GM03348 (cell line): Measurements from ENCODE around the gene SYPL2.

Source experiments
- DNase-seq: peaks from one replicate; pipeline ENCODE4 v3.0.0; 2012; ENCODE audit warnings: low spot score

The SYPL2 gene

GRCh38 chr1:109466452-109467300, at the start of gene SYPL2:
SYPL2 (plus strand) TSS chr1:109466546; CDS start chr1:109466844, 298 bp downstream.
- DNase-seq = peak; percentile 77

- DNase-seq = no peak
These were observed 42.8 kb upstream of the SYPL2 start for GRCh38 chr1:109423498-109423897.

GRCh38 chr1:109425391-109426280, 40.7 kb upstream of the SYPL2 start:
- DNase-seq = peak; percentile 58

- peak; percentile 98 for DNase-seq
These were observed 39.8 kb upstream of the SYPL2 start, which contains the start of gene PSMA5 for GRCh38 chr1:109426281-109427170. PSMA5 (minus strand) TSS chr1:109426448; CDS start chr1:109426330, 118 bp downstream.

GRCh38 chr1:109427171-109427467, 39.2 kb upstream of the SYPL2 start:
- no peak for DNase-seq

- peak; percentile 67 for DNase-seq
These were observed 34.0 kb upstream of the SYPL2 start for GRCh38 chr1:109432336-109432735.

- DNase-seq = no peak
These were observed 33.0 kb upstream of the SYPL2 start for GRCh38 chr1:109433322-109433721.

- no peak for DNase-seq
These were observed 31.9 kb upstream of the SYPL2 start for GRCh38 chr1:109434484-109434883.

- DNase-seq = peak; percentile 76
These were observed 27.5 kb upstream of the SYPL2 start for GRCh38 chr1:109438798-109439297.

DNA sequence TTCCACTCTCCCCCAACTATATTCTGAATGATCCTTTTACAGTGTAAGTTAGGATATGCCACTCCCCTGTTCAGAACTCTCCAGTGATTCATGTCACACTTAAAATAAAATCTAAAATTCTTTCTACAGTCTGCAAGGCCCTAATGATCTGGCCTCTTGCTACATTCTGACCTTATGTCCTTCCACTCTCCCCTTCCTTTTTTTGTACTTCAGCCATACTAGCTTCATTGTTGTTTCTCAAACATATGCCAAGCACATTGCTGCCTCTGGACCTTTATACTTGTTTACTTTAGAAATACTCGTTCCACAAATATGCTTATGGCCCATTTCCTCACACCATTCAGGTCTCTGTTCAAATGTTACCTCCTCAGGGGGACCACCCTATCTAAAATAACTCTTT, 25.3 kb upstream of the SYPL2 start:
- DNase-seq = peak; percentile 23

DNA sequence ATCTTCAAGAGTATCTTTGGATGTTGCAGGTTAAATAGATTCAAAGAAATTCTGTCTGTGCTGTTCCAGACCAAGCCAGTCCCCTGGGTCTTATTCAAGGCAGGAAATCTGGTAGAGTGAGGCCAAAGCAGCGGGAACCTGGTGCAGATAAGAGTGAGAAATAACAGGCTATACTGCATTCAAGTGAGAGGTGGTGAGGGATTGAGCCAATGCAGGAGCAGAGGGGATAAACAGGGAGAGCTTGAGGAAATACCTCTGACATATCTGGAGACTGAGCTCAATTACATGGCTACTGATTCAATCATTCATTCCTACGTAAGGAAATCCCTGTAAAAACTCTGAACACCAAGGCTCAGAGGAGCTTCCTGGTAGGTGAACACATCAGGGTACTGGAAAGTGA, 22.9 kb upstream of the SYPL2 start:
- no peak for DNase-seq

GRCh38 chr1:109444346-109444745, 22.0 kb upstream of the SYPL2 start:
- DNase-seq = no peak

DNA sequence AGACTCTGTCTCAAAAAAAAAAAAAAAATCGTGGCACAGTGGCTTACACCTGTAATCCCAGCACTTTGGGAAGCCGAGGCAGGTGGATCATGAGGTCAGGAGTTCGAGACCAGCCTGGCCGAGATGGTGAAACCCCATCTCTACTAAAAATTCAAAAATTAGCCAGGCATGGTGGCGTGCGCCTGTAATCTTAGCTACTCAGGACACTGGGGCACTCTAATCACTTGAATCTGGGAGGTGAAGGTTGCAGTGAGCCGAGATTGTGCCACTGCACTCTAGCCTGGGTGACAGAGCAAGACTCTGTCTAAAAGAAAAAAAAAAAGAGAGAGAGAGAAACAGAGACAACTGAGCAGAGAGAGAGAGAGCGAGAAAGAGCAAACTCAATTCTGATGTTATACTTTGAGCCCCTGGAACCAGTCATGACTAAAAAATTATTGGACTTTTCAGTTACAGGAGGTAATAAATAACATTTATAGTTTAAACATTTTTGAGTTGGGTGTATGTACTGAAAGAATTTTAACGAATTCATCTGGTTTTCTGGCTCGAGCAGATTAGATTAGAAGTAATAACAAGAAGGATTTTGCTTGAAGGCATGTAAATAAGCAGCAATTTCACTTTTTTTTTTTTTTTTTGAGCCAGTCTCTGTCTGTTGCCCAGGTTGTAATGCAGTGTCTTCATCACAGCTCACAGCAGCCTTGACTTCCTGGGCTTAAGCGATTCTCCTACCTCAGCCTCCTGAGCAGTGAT, 20.2 kb upstream of the SYPL2 start:
- DNase-seq = peak; percentile 44

DNA sequence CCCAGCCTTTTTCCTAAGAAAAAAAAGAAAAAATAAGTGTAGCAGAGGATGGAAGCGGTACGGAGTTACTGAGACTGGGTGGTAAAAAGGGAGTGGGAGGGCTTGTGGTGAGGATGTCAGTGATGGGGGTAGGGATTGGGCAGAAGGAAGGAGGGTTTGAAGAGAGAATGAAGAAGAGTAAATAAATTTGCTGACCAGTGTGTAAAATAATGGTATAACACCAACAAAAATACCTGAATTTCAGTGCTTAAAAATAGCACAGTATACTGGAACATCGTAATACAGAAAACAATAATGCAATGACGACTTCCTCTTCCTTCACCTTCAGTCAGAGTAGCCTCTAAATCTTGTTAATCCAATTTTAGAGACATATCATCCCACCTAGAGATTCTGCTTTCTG, 18.8 kb upstream of the SYPL2 start:
- DNase-seq = no peak

DNA sequence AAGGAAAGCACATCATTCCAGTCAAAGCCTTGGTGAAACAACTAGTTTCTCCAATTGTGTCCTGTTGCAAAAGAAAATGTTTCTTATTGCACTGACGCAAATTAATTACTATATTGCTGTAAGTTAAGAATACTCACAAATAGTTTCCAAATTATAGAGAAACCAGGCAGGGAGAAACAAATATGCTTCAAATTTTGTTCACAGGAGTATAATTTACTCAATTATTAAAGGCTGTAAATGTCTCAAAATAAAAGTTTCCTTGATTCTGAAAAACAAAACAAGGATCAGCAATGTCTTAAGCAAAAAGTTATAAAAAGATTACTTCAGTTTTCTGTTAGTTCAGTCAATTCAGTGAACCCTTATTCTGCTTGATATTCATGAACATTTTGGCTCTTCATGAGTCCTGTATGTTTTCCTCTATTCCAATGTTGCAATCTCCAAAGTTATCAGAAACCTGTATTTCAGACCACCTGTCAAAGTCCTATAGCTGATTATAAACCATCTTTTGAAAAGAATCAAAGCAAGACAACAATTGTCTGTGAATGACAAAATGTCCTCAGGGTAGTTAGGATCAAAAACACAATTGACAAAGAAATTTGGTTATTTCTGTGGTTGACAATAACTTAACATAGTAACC, 11.7 kb upstream of the SYPL2 start:
- DNase-seq = no peak

- no peak for DNase-seq
These were observed 8.5 kb upstream of the SYPL2 start for GRCh38 chr1:109457819-109458218.

DNA sequence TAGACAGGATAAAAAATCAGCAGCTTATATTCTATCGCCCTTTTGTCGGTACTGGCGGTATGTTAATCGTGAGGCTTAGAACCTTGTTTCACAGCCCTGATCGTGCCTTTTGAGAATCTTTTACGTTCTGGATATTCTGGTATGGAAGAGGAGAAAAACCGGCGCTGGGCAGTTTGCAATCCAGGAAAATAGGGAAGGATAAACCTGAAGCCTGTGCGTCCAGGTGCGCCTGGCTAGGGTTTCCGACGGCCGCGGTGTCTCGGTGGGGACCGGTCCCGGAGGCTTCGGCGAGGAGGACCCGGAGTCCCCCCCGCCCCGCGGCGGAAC, 258 bp upstream of the SYPL2 start:
- no peak for DNase-seq

DNA sequence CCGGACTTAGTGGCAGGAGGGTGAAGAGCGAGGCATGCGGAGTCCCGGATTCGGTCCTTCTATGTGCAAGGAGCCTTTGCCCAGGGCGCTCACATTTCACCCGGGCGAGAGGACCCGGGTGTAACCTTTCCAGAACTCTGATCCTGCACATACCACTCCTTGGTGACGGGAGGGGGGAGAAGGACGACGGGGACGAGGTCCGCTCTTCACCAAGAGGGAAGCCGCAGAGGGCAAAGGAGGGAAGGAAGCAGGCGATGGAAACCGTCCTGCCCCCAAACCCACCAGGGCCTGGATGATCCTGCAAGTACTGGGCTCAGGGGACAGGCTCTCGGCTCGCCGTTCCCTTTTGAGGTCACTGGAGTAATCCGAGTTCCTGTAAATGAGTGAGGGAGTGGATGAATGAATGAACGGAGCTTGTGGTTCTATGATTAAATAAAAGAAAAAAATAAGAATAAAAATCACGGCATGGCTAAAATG, 993 bp downstream of the SYPL2 start:
- no peak for DNase-seq

- DNase-seq = no peak
These were observed 1.7 kb downstream of the SYPL2 start for GRCh38 chr1:109468061-109468460.

GRCh38 chr1:109468903-109469302, 2.6 kb downstream of the SYPL2 start:
- DNase-seq = no peak

- DNase-seq = no peak
These were observed 3.9 kb downstream of the SYPL2 start for GRCh38 chr1:109470245-109470644.
